Lung (tissue), 12 donors: ENCODE measurements around the gene WNK1. TPM values are rescaled to one million over a fixed set of nuclear protein-coding genes. Genes with fewer than 3 reads are reported as not detected.
"Not testable (repeated sequence)": the region's sequence is repeated elsewhere in the genome, so short reads cannot be mapped to it uniquely, and the experiment has no call there.

Source experiments
- ATAC-seq: fragments of 200-7000 bp; cut with Tn5 transposase; one replicate; pipeline ENCODE4 v1.9.1; 2020; ENCODE audit warnings: moderate number of reproducible peaks; ENCODE audit not compliant: insufficient read depth, low FRiP score
- DNase-seq, 3 donors: peaks; one replicate each; pipeline ENCODE4 v3.0.0-alpha.2; 2013 to 2017
- H3K27ac ChIP-seq, 2 donors: one replicate each; pipeline ENCODE4 v1.5.1; 2013; ENCODE audit warnings: mild to moderate bottlenecking in 2 of 2, moderate library complexity in 2 of 2, control low read depth in 1 of 2, inconsistent platforms in 1 of 2, low read depth in 1 of 2, low read length in 1 of 2
- H3K27me3 ChIP-seq, 3 donors: one replicate each; pipeline ENCODE4 v1.5.1; 2013; ENCODE audit warnings: low read length in 2 of 3; ENCODE audit not compliant: control insufficient read depth in 3 of 3, insufficient read depth in 3 of 3
- H3K36me3 ChIP-seq, 4 donors: one replicate each; pipeline ENCODE4 v1.5.1; 2013; ENCODE audit warnings: low read length in 4 of 4, mild to moderate bottlenecking in 1 of 4, moderate library complexity in 1 of 4; ENCODE audit not compliant: control insufficient read depth in 4 of 4, insufficient read depth in 4 of 4
- H3K4me1 ChIP-seq, 5 donors: one replicate each; pipeline ENCODE4 v1.5.1; 2013; ENCODE audit warnings: low read length in 5 of 5, mild to moderate bottlenecking in 2 of 5, moderate library complexity in 1 of 5; ENCODE audit not compliant: control insufficient read depth in 5 of 5, insufficient read depth in 5 of 5
- H3K4me3 ChIP-seq: one replicate; pipeline ENCODE4 v1.5.1; 2013; ENCODE audit warnings: mild to moderate bottlenecking, control low read depth, moderate library complexity
- H3K9ac ChIP-seq, 2 donors: one replicate each; pipeline ENCODE4 v1.5.1; 2013; ENCODE audit warnings: low read length in 2 of 2, control low read depth in 1 of 2; ENCODE audit not compliant: insufficient read depth in 1 of 2
- H3K9me3 ChIP-seq, 4 donors: one replicate each; pipeline ENCODE4 v1.5.1; 2013; ENCODE audit warnings: low read length in 3 of 4, mild to moderate bottlenecking in 1 of 4, moderate library complexity in 1 of 4; ENCODE audit not compliant: control insufficient read depth in 4 of 4, insufficient read depth in 3 of 4
- CTCF ChIP-seq: IDR thresholded peaks from 2 replicates; pipeline ENCODE4 v1.5.1; 2012; ENCODE audit warnings: mild to moderate bottlenecking; ENCODE audit errors: control extremely low read depth, extremely low read depth
- WGBS, 2 donors: extraction: QIAGEN DNeasy Blood & Tissue Kit; methylation state at CpG; one replicate each; pipeline ENCODE4 v1.1.7; 2013; 5-methylcytosine and 5-hydroxymethylcytosine counted together
- polyA plus RNA-seq, 2 donors: library from polyadenylated mRNA; stranded (reverse); fragments of 200-250 nt; gene quantifications; one replicate each; pipeline ENCODE4 v1.2.1, GENCODE V29; 2013
- total RNA-seq, 2 donors: library from RNA; depleted of rRNA in 1 of 2; stranded (reverse); fragments of >200 nt in 1 of 2; gene quantifications; one replicate each; pipeline ENCODE4 v1.2.1, GENCODE V29; 2014 to 2021
- donor health status: control.
- donor health status: control.
- donor health status: Bipolar disorder and iron deficiency.
- donor health status: healthy.
- donor health status: DM: yes; HTN: yes; CAD: no.

Gene WNK1
- total and polyA plus RNA-seq, 4 donors, result 23.1 to 269 (median 128) TPM

- TF ChIP-seq CTCF, result no peak
- ATAC-seq (no peak), DNase-seq (no peak)
- Histone ChIP-seq H3K36me3 (peaks cover 0 to 5% (median 0%) of the 10 kb centered on the region in 4 donors), H3K27ac (no peak overlapping the region), H3K9ac (no peak overlapping the region), H3K4me1 (peaks cover 0 to 24% (median 0%) of the 10 kb centered on the region in 5 donors), H3K4me3 (no peak overlapping the region), H3K9me3 (no peaks in the 10 kb centered on the region), H3K27me3 (no peaks in the 10 kb centered on the region)
- WGBS, 2 donors, result 50 to 67% methylated on average over 5 of the region's 5 CpGs
Observed at GRCh38 chr12:810671-811415, 58.5 kb downstream of the WNK1 start.

- WGBS, 2 donors, result 93 to 95% methylated on average over 2 of the region's 2 CpGs
- Histone ChIP-seq H3K4me3 (no peak overlapping the region), H3K4me1 (peaks cover 0 to 17% (median 0%) of the 10 kb centered on the region in 5 donors), H3K9ac (no peak overlapping the region), H3K9me3 (no peaks in the 10 kb centered on the region), H3K27ac (no peak overlapping the region), H3K36me3 (peaks cover 0 to 5% (median 0%) of the 10 kb centered on the region in 4 donors), H3K27me3 (no peaks in the 10 kb centered on the region)
- DNase-seq (no peak), ATAC-seq (no peak)
- TF ChIP-seq CTCF, result no peak
Observed at GRCh38 chr12:812950-813349, 60.6 kb downstream of the WNK1 start.

DNA sequence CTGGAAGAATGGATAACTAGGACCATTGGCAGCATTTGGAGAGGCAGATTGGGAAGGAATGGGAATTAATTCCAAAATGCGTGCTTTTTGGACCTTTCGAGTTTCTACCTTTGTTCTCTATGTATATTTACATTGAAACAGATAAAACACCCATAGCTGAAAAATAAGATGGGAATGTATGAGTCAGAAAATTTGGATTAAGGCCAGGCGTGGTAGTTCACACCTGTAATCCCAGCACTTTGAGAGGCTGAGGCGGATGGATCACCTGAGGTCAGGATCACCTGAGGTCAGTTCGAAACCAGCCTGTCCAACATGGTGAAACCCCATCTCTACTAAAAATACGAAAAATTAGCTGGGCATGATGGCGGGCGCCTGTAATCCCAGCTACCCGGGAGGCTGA is 65.1 kb downstream of the WNK1 start:
- not testable (repeated sequence) for H3K27me3 ChIP-seq, H3K27ac ChIP-seq, H3K9ac ChIP-seq, H3K36me3 ChIP-seq, ATAC-seq, H3K9me3 ChIP-seq, H3K4me3 ChIP-seq, DNase-seq, H3K4me1 ChIP-seq
- WGBS, 2 donors, result 83 to 94% methylated on average over 9 of the region's 9 CpGs

GRCh38 chr12:817941-818600 is 65.7 kb downstream of the WNK1 start:
- no peak for TF ChIP-seq CTCF
- Histone ChIP-seq H3K4me1 (peaks cover 0 to 6% (median 0%) of the 10 kb centered on the region in 5 donors), H3K27ac (no peak overlapping the region), H3K4me3 (no peak overlapping the region), H3K9ac (no peak overlapping the region), H3K27me3 (no peaks in the 10 kb centered on the region), H3K36me3 (peaks cover 0 to 5% (median under 1%) of the 10 kb centered on the region in 4 donors), H3K9me3 (no peaks in the 10 kb centered on the region)
- 74 to 87% methylated on average over 3 of the region's 3 CpGs for WGBS, 2 donors
- ATAC-seq (no peak), DNase-seq (no peak)
